Immature natural killer cell (primary cell): ENCODE results near the gene ABLIM1. TPM values are rescaled to one million over a fixed set of nuclear protein-coding genes. Genes with fewer than 3 reads are reported as not detected.

Experiments
- DNase-seq, 3 donors: peaks; one replicate each; pipeline ENCODE4 v3.0.0; 2022; ENCODE audit warnings: mixed read lengths in 1 of 3
- H3K27ac Mint-ChIP-seq, 6 donors: one replicate each; pipeline ENCODE4 v1.8.0; 2020; ENCODE audit warnings: mixed read lengths in 6 of 6, mild to moderate bottlenecking in 5 of 6, inconsistent platforms in 4 of 6, moderate library complexity in 3 of 6
- H3K27me3 Mint-ChIP-seq, 3 donors: one replicate each; pipeline ENCODE4 v1.8.0; 2020 to 2021; ENCODE audit warnings: low read depth in 3 of 3, mild to moderate bottlenecking in 3 of 3, mixed read lengths in 3 of 3, moderate library complexity in 3 of 3, inconsistent platforms in 1 of 3
- H3K36me3 Mint-ChIP-seq, 3 donors: one replicate each; pipeline ENCODE4 v1.8.0; 2020; ENCODE audit warnings: mixed read lengths in 3 of 3, inconsistent platforms in 2 of 3, mild to moderate bottlenecking in 2 of 3
- H3K4me1 Mint-ChIP-seq, 2 donors: one replicate each; pipeline ENCODE4 v1.8.0; 2020; ENCODE audit warnings: inconsistent platforms in 2 of 2, mild to moderate bottlenecking in 2 of 2, mixed read lengths in 2 of 2, moderate library complexity in 1 of 2
- H3K4me3 Mint-ChIP-seq, 5 donors: one replicate each; pipeline ENCODE4 v1.8.0; 2020; ENCODE audit warnings: mild to moderate bottlenecking in 5 of 5, mixed read lengths in 5 of 5, inconsistent platforms in 3 of 5, moderate library complexity in 3 of 5
- H3K9me3 Mint-ChIP-seq, 6 donors: one replicate each; pipeline ENCODE4 v1.8.0; 2020; ENCODE audit warnings: mild to moderate bottlenecking in 6 of 6, mixed read lengths in 6 of 6, inconsistent platforms in 4 of 6, moderate library complexity in 3 of 6
- polyA plus RNA-seq, 3 donors: library from polyadenylated mRNA; unstranded; fragments of 300-500 nt; fragmentation: Illumina TruSeq; gene quantifications; one replicate each; pipeline ENCODE4 v1.2.3, GENCODE V29; 2021

ABLIM1 gene
- polyA plus RNA-seq, 3 donors from 2014 or later = 66.2 to 121 (median 74.1) TPM

DNA sequence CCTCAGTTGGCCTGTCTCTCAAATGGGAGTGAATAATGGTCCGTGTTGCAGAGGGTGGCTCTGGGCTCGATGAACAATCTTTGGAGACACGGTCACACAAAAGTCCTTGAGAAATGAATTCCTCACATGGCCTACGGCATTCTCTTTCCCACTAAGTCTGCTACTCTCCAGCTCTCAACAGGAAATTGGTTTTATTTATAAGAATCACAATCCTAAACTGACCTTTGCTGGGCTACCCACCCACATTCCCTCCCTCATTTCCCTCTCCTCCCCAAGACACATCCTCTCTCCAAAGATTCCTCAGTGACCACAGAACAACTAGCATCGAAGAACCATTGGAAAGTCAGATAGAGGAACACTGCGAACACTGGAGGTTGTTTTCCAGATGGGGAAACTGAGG is 258.5 kb downstream of the ABLIM1 start:
- Mint-ChIP-seq H3K27me3 (peaks cover 11 to 19% (median 12%) of the 10 kb centered on the region in 3 donors), H3K4me3 (no peak overlapping the region), H3K9me3 (no peaks in the 10 kb centered on the region), H3K36me3 (no peaks in the 10 kb centered on the region), H3K4me1 (peaks cover 5 to 8% of the 10 kb centered on the region in 2 donors), H3K27ac (no peak overlapping the region)
- no peak for DNase-seq

DNA sequence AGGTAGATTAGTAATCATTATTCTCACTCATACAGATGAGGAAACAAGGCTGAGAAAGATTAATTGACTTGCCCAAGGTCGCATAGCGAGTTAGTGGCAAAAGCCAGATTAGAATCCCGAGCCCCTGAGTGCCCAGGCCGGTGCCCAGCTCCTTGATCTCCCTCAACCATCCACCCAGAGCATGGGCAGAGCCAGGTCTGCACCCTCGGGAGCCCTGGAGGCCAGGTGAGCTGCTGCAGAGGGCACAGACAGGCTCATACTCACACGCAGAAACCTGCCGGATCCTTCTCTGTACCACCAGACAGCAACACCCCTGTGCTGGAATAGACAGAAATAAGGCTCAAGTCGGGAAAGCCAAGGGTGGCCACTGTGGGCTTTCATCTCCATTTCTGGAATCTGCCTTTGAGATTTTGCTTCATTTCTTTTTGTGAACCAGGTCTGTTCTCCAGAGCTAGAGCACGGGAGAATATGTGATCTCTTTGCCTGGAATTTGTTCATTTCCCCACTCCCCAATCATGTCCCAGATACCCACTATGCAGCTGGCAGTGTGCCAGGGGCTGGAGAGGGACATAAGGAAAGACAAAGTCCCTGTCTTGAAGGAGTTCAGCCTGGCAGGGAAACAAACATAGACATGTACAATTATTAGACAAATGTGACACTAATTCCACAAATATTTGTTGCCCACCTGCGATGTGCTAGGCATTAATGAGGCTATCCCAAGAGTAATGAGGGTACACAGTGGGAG is 259.3 kb downstream of the ABLIM1 start:
- Mint-ChIP-seq H3K9me3 (no peaks in the 10 kb centered on the region), H3K4me3 (no peak overlapping the region), H3K27ac (no peak overlapping the region), H3K36me3 (no peaks in the 10 kb centered on the region), H3K4me1 (peaks cover 5 to 8% of the 10 kb centered on the region in 2 donors), H3K27me3 (peaks cover 11 to 18% (median 12%) of the 10 kb centered on the region in 3 donors)
- DNase-seq = no peak

GRCh38 chr10:114397651-114398145 is 260.4 kb downstream of the ABLIM1 start:
- no peak for DNase-seq
- peaks cover 6 to 12% (median 11%) of the 10 kb centered on the region in 3 donors for H3K27me3 Mint-ChIP-seq
- H3K4me1 Mint-ChIP-seq = peaks cover 0 to 1% of the 10 kb centered on the region in 2 donors
- no peak overlapping the region for H3K27ac Mint-ChIP-seq
- no peaks in the 10 kb centered on the region for H3K9me3 Mint-ChIP-seq
- no peak overlapping the region for H3K4me3 Mint-ChIP-seq
- no peaks in the 10 kb centered on the region for H3K36me3 Mint-ChIP-seq

GRCh38 chr10:114396464-114396863 is 261.6 kb downstream of the ABLIM1 start:
- Mint-ChIP-seq H3K36me3 (no peaks in the 10 kb centered on the region), H3K27ac (no peak overlapping the region), H3K9me3 (no peaks in the 10 kb centered on the region), H3K4me3 (no peak overlapping the region), H3K4me1 (no peaks in the 10 kb centered on the region), H3K27me3 (peaks cover 4 to 12% (median 9%) of the 10 kb centered on the region in 3 donors)
- DNase-seq = no peak

GRCh38 chr10:114395366-114396022 is 262.6 kb downstream of the ABLIM1 start:
- Mint-ChIP-seq H3K9me3 (no peaks in the 10 kb centered on the region), H3K4me3 (no peak overlapping the region), H3K27me3 (peaks cover 4 to 12% (median 4%) of the 10 kb centered on the region in 3 donors), H3K4me1 (no peaks in the 10 kb centered on the region), H3K27ac (no peak overlapping the region), H3K36me3 (no peaks in the 10 kb centered on the region)
- DNase-seq = no peak

DNA sequence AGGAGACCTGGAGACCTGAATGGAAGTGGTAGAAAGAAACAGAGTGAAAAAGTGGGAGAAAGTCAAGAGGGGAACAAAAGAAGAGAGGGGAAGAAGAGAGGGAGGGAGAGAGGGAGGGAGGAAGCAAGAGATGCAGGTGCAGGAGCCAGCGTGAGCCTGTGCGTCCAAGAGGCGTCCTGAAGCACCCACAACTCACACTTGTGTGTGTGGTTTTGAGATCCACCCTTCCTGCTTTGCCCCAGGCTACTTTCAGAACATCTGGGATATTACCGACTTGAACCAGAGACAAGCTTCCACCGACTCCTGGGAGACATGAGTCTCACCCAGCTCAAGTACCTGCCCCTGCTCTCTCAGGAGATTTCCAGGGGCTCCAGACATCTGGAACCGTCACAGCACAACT is 263.5 kb downstream of the ABLIM1 start:
- Mint-ChIP-seq H3K27me3 (peaks cover 4 to 8% (median 4%) of the 10 kb centered on the region in 3 donors), H3K36me3 (no peaks in the 10 kb centered on the region), H3K27ac (no peak overlapping the region), H3K9me3 (no peaks in the 10 kb centered on the region), H3K4me3 (no peak overlapping the region), H3K4me1 (no peaks in the 10 kb centered on the region)
- no peak for DNase-seq

DNA sequence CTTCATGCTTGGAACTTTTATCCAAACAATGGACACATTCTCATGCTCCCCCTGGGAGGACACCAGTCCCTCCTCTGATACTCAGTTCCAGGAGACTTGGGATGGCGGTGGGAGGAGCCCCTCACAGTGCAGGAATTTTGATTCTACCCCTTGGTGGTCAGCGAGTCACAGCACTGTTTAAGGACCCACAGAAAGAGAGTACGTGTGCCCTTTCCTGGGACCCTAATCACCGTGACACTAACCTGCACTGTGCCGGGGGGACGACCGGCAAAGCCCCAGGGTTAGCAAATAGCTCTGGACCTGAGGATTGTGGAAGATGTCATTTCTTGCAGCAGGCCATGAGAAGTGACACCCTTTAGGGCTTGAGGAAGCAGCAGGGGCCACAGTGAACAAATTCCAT is 264.2 kb downstream of the ABLIM1 start:
- Mint-ChIP-seq H3K4me3 (no peak overlapping the region), H3K4me1 (no peaks in the 10 kb centered on the region), H3K36me3 (no peaks in the 10 kb centered on the region), H3K27me3 (peaks cover 3 to 8% (median 4%) of the 10 kb centered on the region in 3 donors), H3K9me3 (no peaks in the 10 kb centered on the region), H3K27ac (no peak overlapping the region)
- no peak for DNase-seq

- Mint-ChIP-seq H3K27me3 (peaks cover 2 to 8% (median 4%) of the 10 kb centered on the region in 3 donors), H3K4me1 (no peaks in the 10 kb centered on the region), H3K36me3 (no peaks in the 10 kb centered on the region), H3K9me3 (no peaks in the 10 kb centered on the region), H3K27ac (no peak overlapping the region), H3K4me3 (no peak overlapping the region)
- DNase-seq = no peak
These were observed 264.6 kb downstream of the ABLIM1 start for GRCh38 chr10:114393482-114393881.

GRCh38 chr10:114392112-114392835 is 265.8 kb downstream of the ABLIM1 start:
- Mint-ChIP-seq H3K36me3 (no peaks in the 10 kb centered on the region), H3K4me1 (no peaks in the 10 kb centered on the region), H3K9me3 (no peaks in the 10 kb centered on the region), H3K27me3 (peaks cover 0 to 5% (median 5%) of the 10 kb centered on the region in 3 donors), H3K4me3 (no peak overlapping the region), H3K27ac (no peak overlapping the region)
- DNase-seq = no peak

DNA sequence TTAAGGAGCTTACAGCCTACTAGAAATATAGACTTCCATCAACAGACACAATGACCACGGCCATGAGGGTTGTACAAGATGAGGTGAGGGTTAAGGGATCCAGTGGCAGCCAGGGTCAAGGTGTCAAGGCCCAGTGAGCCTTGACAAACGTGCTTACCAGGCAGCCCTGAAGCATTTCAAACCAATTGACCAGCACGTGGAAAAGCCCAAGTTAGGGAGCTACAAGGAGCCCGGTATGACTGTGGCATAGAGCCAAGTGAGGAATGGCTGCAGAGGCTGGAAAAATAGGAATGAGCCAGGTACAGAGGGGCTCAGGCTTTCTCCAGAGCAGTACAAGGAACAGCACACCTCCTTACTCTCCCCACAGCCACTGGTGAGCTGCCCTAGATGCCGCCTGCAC is 266.5 kb downstream of the ABLIM1 start:
- DNase-seq = no peak
- H3K36me3 Mint-ChIP-seq = no peaks in the 10 kb centered on the region
- no peaks in the 10 kb centered on the region for H3K9me3 Mint-ChIP-seq
- H3K27me3 Mint-ChIP-seq = peaks cover 0 to 5% (median 5%) of the 10 kb centered on the region in 3 donors
- no peak overlapping the region for H3K4me3 Mint-ChIP-seq
- no peak overlapping the region for H3K27ac Mint-ChIP-seq
- H3K4me1 Mint-ChIP-seq = no peaks in the 10 kb centered on the region

DNA sequence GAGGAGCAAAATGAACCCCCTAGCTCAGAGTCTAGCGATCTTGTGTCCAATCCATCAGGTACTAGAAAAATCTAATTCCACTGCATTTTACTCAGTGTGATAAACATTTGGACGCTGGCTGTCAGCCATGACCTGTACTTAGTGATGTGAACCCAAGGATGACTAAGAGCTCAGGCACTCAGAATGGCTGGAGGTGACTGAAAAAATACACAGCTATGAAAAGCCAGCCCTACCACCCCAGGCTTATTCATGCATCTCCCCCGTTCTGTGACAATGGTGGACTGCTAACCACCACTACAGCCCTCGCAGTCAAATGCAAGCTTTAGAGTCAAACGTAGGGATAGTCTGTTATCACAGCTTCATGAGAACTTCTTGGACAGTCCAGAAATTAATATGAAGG is 268.6 kb downstream of the ABLIM1 start:
- H3K27me3 Mint-ChIP-seq = peaks cover 2 to 3% (median 2%) of the 10 kb centered on the region in 3 donors

DNA sequence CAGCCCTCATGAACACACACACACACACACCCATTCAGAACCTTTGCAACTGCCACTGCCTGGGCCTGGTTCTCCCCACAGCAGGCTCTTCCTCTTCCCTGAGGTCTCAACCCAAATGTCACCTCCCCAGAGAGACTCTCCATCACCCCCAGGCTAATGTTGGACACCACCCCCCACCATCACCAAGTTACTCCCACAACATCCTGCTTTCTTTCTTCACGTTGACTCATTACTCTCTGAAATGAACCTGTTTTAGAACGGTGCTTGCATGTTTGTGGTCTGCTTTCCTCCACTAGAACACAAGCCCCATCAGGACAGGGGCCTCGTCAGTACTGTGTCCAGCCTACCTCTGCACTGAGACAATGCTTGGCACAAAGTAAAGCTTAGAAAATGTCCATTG is 269.8 kb downstream of the ABLIM1 start:
- peaks cover 0 to 2% (median 0%) of the 10 kb centered on the region in 6 donors for H3K9me3 Mint-ChIP-seq
- H3K27me3 Mint-ChIP-seq = peaks cover 2 to 3% (median 3%) of the 10 kb centered on the region in 3 donors
- no peak for DNase-seq
- no peak overlapping the region for H3K27ac Mint-ChIP-seq
- H3K4me1 Mint-ChIP-seq = no peaks in the 10 kb centered on the region
- no peaks in the 10 kb centered on the region for H3K36me3 Mint-ChIP-seq
- H3K4me3 Mint-ChIP-seq = no peak overlapping the region

More for the DNA sequence above, 268.6 kb downstream of the ABLIM1 start:
- H3K4me3 Mint-ChIP-seq = no peak overlapping the region
- H3K27ac Mint-ChIP-seq = no peak overlapping the region
- H3K9me3 Mint-ChIP-seq = no peaks in the 10 kb centered on the region
- no peaks in the 10 kb centered on the region for H3K4me1 Mint-ChIP-seq
- no peaks in the 10 kb centered on the region for H3K36me3 Mint-ChIP-seq
- DNase-seq = no peak

GRCh38 chr10:114387784-114388183 is 270.3 kb downstream of the ABLIM1 start:
- no peaks in the 10 kb centered on the region for H3K4me1 Mint-ChIP-seq
- H3K4me3 Mint-ChIP-seq = no peak overlapping the region
- no peak overlapping the region for H3K27ac Mint-ChIP-seq
- peaks cover 0 to 2% (median 0%) of the 10 kb centered on the region in 6 donors for H3K9me3 Mint-ChIP-seq
- no peak for DNase-seq
- no peaks in the 10 kb centered on the region for H3K36me3 Mint-ChIP-seq
- H3K27me3 Mint-ChIP-seq = peaks cover 3 to 5% (median 3%) of the 10 kb centered on the region in 3 donors

DNA sequence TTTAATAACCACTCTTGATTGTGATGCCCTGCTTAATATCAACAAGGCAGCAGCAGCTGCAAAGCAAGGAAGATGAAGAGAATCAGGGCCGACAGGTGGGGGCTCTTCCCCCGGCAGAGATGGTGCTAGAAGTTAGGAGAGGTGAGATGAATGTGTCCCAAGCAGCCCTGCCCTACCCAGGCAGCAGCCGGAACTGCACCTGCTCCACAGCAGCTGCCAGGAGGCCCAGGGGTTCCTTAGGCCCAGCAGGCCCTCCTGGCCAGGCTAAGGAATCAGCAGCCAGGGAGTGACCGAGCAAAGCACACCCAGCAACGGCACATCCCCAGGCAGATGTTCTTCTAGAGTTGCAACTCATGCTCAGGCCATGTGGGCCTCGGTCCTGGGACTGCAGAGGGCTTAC is 271.6 kb downstream of the ABLIM1 start:
- Mint-ChIP-seq H3K9me3 (peaks cover 0 to 2% (median 0%) of the 10 kb centered on the region in 6 donors), H3K4me3 (no peak overlapping the region), H3K36me3 (no peaks in the 10 kb centered on the region), H3K27me3 (peaks cover 3 to 11% (median 3%) of the 10 kb centered on the region in 3 donors), H3K27ac (no peak overlapping the region), H3K4me1 (no peaks in the 10 kb centered on the region)
- DNase-seq = no peak
